Neural progenitor cell (in vitro differentiated cells): Measurements from ENCODE around the gene ATP1A2.

ENCODE experiments used
- EZH2phosphoT487 ChIP-seq: fragments of 200-600 bp; sonication (generic); IDR thresholded peaks from 2 replicates; pipeline ENCODE4 v1.6.1; 2017; ENCODE audit warnings: antibody characterized with exemption
- TF ChIP-seq, protein P1 (sequence below): fragments of 200-600 bp; sonication (generic); IDR thresholded peaks from 2 replicates; pipeline ENCODE4 v1.5.1; 2017; ENCODE audit warnings: antibody characterized with exemption, mild to moderate bottlenecking

DNA sequence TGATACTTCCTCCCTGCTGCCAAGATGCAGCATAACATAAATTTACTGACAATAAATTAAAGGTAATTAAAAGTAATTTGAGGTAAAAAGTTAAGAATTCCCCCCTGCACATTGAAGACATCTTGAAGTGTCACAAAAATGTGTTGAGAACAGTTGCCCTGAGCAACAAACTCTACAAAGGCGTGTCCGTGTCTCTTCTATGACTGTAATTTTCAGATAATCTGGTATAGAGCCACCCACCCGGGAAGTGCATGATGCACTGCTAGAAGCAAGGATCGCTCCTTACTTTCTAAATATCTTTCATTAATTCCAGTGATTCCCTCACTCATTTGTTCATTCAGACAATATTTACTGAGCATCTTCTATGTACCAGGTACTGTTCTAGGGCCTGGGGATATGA lies 63.8 kb downstream of the ATP1A2 start:
- TF ChIP-seq, protein P1, sequence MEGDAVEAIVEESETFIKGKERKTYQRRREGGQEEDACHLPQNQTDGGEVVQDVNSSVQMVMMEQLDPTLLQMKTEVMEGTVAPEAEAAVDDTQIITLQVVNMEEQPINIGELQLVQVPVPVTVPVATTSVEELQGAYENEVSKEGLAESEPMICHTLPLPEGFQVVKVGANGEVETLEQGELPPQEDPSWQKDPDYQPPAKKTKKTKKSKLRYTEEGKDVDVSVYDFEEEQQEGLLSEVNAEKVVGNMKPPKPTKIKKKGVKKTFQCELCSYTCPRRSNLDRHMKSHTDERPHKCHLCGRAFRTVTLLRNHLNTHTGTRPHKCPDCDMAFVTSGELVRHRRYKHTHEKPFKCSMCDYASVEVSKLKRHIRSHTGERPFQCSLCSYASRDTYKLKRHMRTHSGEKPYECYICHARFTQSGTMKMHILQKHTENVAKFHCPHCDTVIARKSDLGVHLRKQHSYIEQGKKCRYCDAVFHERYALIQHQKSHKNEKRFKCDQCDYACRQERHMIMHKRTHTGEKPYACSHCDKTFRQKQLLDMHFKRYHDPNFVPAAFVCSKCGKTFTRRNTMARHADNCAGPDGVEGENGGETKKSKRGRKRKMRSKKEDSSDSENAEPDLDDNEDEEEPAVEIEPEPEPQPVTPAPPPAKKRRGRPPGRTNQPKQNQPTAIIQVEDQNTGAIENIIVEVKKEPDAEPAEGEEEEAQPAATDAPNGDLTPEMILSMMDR = no peak
- no peak for TF ChIP-seq EZH2phosphoT487
